Activated naive CD4-positive, alpha-beta T cell treated with anti-CD3 and anti-CD28 coated beads, Interleukin-2, amount 50 U/mL, for 16 hours (primary cell): ENCODE results near the gene GRIN1.

ENCODE experiments used
- DNase-seq: peaks from one replicate; pipeline ENCODE4 v3.0.0-alpha.2; 2020

GRIN1 gene

GRCh38 chr9:137148661-137149060 lies 9.7 kb downstream of the GRIN1 start:
- DNase-seq, result no peak

- no peak for DNase-seq
These were observed 10.4 kb downstream of the GRIN1 start for GRCh38 chr9:137149363-137149762.

GRCh38 chr9:137149942-137150616 lies 11.1 kb downstream of the GRIN1 start:
- no peak for DNase-seq

- peak; percentile 37 for DNase-seq
These were observed 11.9 kb downstream of the GRIN1 start for GRCh38 chr9:137150617-137151457.

GRCh38 chr9:137152844-137153405 lies 14.0 kb downstream of the GRIN1 start:
- no peak for DNase-seq

- peak; percentile 63 for DNase-seq
These were observed 17.8 kb downstream of the GRIN1 start for GRCh38 chr9:137156567-137157375.

GRCh38 chr9:137157618-137158415 lies 18.9 kb downstream of the GRIN1 start:
- DNase-seq, result no peak

GRCh38 chr9:137158625-137159024 lies 19.7 kb downstream of the GRIN1 start:
- DNase-seq, result no peak

GRCh38 chr9:137159105-137160053 lies 20.4 kb downstream of the GRIN1 start:
- no peak for DNase-seq

- DNase-seq, result no peak
These were observed 21.1 kb downstream of the GRIN1 start for GRCh38 chr9:137160054-137160425.

GRCh38 chr9:137160716-137161557 lies 22.0 kb downstream of the GRIN1 start:
- no peak for DNase-seq

GRCh38 chr9:137161558-137162486 lies 22.9 kb downstream of the GRIN1 start:
- DNase-seq, result no peak

- no peak for DNase-seq
These were observed 23.8 kb downstream of the GRIN1 start for GRCh38 chr9:137162505-137163364.

- DNase-seq, result no peak
These were observed 24.4 kb downstream of the GRIN1 start for GRCh38 chr9:137163365-137163715.

- DNase-seq, result no peak
These were observed 24.9 kb downstream of the GRIN1 start for GRCh38 chr9:137163805-137164204.

- DNase-seq, result no peak
These were observed 25.7 kb downstream of the GRIN1 start for GRCh38 chr9:137164370-137165249.

- DNase-seq, result no peak
These were observed 26.4 kb downstream of the GRIN1 start for GRCh38 chr9:137165250-137165836.
